HEK293 (cell line): Measurements from ENCODE around the gene RHBDL2.

Experiments used
- GLIS1 ChIP-seq: fragments of 450-650 bp; formaldehyde crosslinking; IDR thresholded peaks from 2 replicates; pipeline ENCODE4 v1.5.1; 2016; ENCODE audit warnings: missing biosample characterization, missing genetic modification characterization
- KLF8 ChIP-seq: fragments of 450-650 bp; formaldehyde crosslinking; IDR thresholded peaks from 2 replicates; pipeline ENCODE4 v1.5.1; 2016; ENCODE audit warnings: missing biosample characterization, missing genetic modification characterization
- SALL2 ChIP-seq: fragments of 450-650 bp; formaldehyde crosslinking; IDR thresholded peaks from 2 replicates; pipeline ENCODE4 v1.5.0; 2017; ENCODE audit warnings: missing biosample characterization, mild to moderate bottlenecking, missing genetic modification characterization, borderline replicate concordance
- ZBTB7A ChIP-seq: fragments of 450-650 bp; formaldehyde crosslinking; IDR thresholded peaks from 2 replicates; pipeline ENCODE4 v1.5.1; 2016; ENCODE audit warnings: low read depth, missing biosample characterization, missing genetic modification characterization
- ZNF132 ChIP-seq: fragments of 450-650 bp; formaldehyde crosslinking; IDR thresholded peaks from 2 replicates; pipeline ENCODE4 v1.5.1; 2017; ENCODE audit warnings: missing biosample characterization, missing genetic modification characterization, borderline replicate concordance
- ZNF133 ChIP-seq: fragments of 450-650 bp; formaldehyde crosslinking; IDR thresholded peaks from 2 replicates; pipeline ENCODE4 v1.5.1; 2016; ENCODE audit warnings: missing biosample characterization, missing genetic modification characterization
- ZNF140 ChIP-seq: fragments of 450-650 bp; formaldehyde crosslinking; IDR thresholded peaks from 2 replicates; pipeline ENCODE4 v1.5.1; 2016; ENCODE audit warnings: missing biosample characterization, missing genetic modification characterization
- ZNF2 ChIP-seq: fragments of 450-650 bp; formaldehyde crosslinking; IDR thresholded peaks from 2 replicates; pipeline ENCODE4 v1.5.1; 2016; ENCODE audit warnings: missing biosample characterization, missing genetic modification characterization
- ZNF23 ChIP-seq: fragments of 450-650 bp; formaldehyde crosslinking; IDR thresholded peaks from 2 replicates; pipeline ENCODE4 v1.5.1; 2016; ENCODE audit warnings: missing biosample characterization, missing genetic modification characterization, borderline replicate concordance
- ZNF335 ChIP-seq: fragments of 450-650 bp; formaldehyde crosslinking; conservative IDR thresholded peaks from 2 replicates; pipeline ENCODE4 v1.5.1; 2016; ENCODE audit warnings: missing biosample characterization, missing genetic modification characterization
- ZNF530 ChIP-seq: fragments of 450-650 bp; formaldehyde crosslinking; IDR thresholded peaks from 2 replicates; pipeline ENCODE4 v1.5.1; 2016; ENCODE audit warnings: low read depth, missing biosample characterization, missing genetic modification characterization
- ZNF558 ChIP-seq: fragments of 450-650 bp; formaldehyde crosslinking; IDR thresholded peaks from 2 replicates; pipeline ENCODE4 v1.5.1; 2016; ENCODE audit warnings: missing biosample characterization, missing genetic modification characterization
- ZNF658 ChIP-seq: fragments of 450-650 bp; formaldehyde crosslinking; IDR thresholded peaks from 2 replicates; pipeline ENCODE4; 2016; ENCODE audit warnings: missing biosample characterization, missing genetic modification characterization
- ZNF660 ChIP-seq: fragments of 450-650 bp; IDR thresholded peaks from 2 replicates; pipeline ENCODE4 v1.5.1; 2018; ENCODE audit warnings: missing biosample characterization, mild to moderate bottlenecking, missing genetic modification characterization
- ZNF670 ChIP-seq: fragments of 450-650 bp; formaldehyde crosslinking; IDR thresholded peaks from 2 replicates; pipeline ENCODE4 v1.5.1; 2016; ENCODE audit warnings: missing biosample characterization, missing genetic modification characterization, low read depth
- ZNF791 ChIP-seq: fragments of 450-650 bp; formaldehyde crosslinking; IDR thresholded peaks from 2 replicates; pipeline ENCODE4 v1.5.1; 2016; ENCODE audit warnings: missing biosample characterization, missing genetic modification characterization
- ZNF843 ChIP-seq: fragments of 450-650 bp; formaldehyde crosslinking; IDR thresholded peaks from 2 replicates; pipeline ENCODE4 v1.5.1; 2016; ENCODE audit warnings: missing biosample characterization, missing genetic modification characterization
- TF ChIP-seq, protein P1 (sequence below): fragments of 450-650 bp; formaldehyde crosslinking; IDR thresholded peaks from 2 replicates; pipeline ENCODE4 v1.5.1; 2016; ENCODE audit warnings: missing biosample characterization, missing genetic modification characterization, borderline replicate concordance
- TF ChIP-seq, protein P2 (sequence below): fragments of 450-650 bp; formaldehyde crosslinking; IDR thresholded peaks from 2 replicates; pipeline ENCODE4 v1.5.1; 2016; ENCODE audit warnings: missing biosample characterization, missing genetic modification characterization
- TF ChIP-seq, protein P3 (sequence below): fragments of 450-650 bp; IDR thresholded peaks from 2 replicates; pipeline ENCODE4 v1.5.1; 2018; ENCODE audit warnings: missing biosample characterization, missing genetic modification characterization
- TF ChIP-seq, protein P4 (sequence below): fragments of 450-650 bp; formaldehyde crosslinking; IDR thresholded peaks from 2 replicates; pipeline ENCODE4 v1.5.1; 2016; ENCODE audit warnings: missing biosample characterization, missing genetic modification characterization
- TF ChIP-seq, protein P5 (sequence below): fragments of 450-650 bp; formaldehyde crosslinking; IDR thresholded peaks from 2 replicates; pipeline ENCODE4 v1.5.0; 2017; ENCODE audit warnings: missing biosample characterization, missing genetic modification characterization, borderline replicate concordance
- TF ChIP-seq, protein P6 (sequence below): fragments of 450-650 bp; formaldehyde crosslinking; IDR thresholded peaks from 2 replicates; pipeline ENCODE4 v1.5.1; 2016; ENCODE audit warnings: missing biosample characterization, missing genetic modification characterization

Gene RHBDL2

DNA sequence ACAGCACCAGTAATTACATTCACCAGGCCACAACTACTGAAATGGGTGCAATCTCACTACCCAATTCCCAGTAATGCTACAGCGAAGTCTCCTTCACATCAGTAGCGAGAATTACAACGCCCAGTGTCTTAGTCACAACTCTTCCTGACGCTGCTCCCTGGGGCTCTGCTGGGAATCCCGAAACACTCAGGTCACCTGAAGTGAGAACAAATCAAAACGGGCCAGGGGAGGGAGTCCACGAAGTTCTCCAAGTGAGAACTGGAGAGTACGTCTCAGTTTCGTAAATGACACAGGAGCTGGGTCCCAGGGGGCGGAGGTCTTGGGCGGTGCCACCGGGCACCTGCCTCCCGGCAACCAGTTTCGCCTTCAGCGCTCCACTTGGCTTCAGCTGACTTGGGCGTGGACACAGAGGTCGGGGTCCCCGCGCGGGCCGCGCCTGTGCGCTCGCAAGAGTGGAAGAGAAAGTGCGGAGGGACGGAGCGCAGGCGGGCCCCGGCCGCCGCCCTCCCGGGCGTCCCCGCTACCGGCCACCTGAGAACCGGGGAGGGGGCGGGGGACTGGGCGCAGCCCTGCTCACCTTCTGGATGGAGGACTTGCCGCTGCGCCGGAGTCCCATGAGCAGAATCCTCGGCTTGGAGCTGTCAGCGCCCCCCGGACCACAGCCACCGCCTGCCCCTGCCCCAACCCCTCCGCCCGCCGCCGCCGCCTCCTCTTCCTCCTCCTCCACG lies 82.6 kb downstream of the RHBDL2 start (continued):
- TF ChIP-seq ZNF140 (tag by site-specific recombination) (no peak), ZNF670 (tag by site-specific recombination) (no peak), ZNF23 (tag by site-specific recombination) (no peak), ZNF133 (tag by site-specific recombination) (no peak), ZNF660 (tag by site-specific recombination) (peak; percentile 46; the same call in 1 of the 2 replicates), KLF8 (tag by site-specific recombination) (peak; percentile 61; the same call in 1 of the 2 replicates), ZNF558 (no peak), ZNF658 (no peak), ZNF530 (tag by site-specific recombination) (no peak), ZNF791 (tag by site-specific recombination) (no peak), ZNF132 (no peak), ZNF335 (tag by site-specific recombination) (peak; percentile 84), ZNF843 (no peak), SALL2 (tag by site-specific recombination) (no peak), ZNF2 (tag by site-specific recombination) (no peak), ZBTB7A (tag by site-specific recombination) (0 out of 2 replicates have a peak, but pooled peaks have one; percentile 56), GLIS1 (tag by site-specific recombination) (peak; percentile 70)
- TF ChIP-seq, protein P1, sequence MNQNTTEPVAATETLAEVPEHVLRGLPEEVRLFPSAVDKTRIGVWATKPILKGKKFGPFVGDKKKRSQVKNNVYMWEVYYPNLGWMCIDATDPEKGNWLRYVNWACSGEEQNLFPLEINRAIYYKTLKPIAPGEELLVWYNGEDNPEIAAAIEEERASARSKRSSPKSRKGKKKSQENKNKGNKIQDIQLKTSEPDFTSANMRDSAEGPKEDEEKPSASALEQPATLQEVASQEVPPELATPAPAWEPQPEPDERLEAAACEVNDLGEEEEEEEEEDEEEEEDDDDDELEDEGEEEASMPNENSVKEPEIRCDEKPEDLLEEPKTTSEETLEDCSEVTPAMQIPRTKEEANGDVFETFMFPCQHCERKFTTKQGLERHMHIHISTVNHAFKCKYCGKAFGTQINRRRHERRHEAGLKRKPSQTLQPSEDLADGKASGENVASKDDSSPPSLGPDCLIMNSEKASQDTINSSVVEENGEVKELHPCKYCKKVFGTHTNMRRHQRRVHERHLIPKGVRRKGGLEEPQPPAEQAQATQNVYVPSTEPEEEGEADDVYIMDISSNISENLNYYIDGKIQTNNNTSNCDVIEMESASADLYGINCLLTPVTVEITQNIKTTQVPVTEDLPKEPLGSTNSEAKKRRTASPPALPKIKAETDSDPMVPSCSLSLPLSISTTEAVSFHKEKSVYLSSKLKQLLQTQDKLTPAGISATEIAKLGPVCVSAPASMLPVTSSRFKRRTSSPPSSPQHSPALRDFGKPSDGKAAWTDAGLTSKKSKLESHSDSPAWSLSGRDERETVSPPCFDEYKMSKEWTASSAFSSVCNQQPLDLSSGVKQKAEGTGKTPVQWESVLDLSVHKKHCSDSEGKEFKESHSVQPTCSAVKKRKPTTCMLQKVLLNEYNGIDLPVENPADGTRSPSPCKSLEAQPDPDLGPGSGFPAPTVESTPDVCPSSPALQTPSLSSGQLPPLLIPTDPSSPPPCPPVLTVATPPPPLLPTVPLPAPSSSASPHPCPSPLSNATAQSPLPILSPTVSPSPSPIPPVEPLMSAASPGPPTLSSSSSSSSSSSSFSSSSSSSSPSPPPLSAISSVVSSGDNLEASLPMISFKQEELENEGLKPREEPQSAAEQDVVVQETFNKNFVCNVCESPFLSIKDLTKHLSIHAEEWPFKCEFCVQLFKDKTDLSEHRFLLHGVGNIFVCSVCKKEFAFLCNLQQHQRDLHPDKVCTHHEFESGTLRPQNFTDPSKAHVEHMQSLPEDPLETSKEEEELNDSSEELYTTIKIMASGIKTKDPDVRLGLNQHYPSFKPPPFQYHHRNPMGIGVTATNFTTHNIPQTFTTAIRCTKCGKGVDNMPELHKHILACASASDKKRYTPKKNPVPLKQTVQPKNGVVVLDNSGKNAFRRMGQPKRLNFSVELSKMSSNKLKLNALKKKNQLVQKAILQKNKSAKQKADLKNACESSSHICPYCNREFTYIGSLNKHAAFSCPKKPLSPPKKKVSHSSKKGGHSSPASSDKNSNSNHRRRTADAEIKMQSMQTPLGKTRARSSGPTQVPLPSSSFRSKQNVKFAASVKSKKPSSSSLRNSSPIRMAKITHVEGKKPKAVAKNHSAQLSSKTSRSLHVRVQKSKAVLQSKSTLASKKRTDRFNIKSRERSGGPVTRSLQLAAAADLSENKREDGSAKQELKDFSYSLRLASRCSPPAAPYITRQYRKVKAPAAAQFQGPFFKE (tag by site-specific recombination) = no peak
- TF ChIP-seq, protein P2, sequence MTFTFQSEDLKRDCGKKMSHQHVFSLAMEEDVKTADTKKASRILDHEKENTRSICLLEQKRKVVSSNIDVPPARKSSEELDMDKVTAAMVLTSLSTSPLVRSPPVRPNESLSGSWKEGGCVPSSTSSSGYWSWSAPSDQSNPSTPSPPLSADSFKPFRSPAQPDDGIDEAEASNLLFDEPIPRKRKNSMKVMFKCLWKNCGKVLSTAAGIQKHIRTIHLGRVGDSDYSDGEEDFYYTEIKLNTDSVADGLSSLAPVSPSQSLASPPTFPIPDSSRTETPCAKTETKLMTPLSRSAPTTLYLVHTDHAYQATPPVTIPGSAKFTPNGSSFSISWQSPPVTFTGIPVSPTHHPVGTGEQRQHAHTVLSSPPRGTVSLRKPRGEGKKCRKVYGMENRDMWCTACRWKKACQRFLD = no peak
- TF ChIP-seq, protein P3, sequence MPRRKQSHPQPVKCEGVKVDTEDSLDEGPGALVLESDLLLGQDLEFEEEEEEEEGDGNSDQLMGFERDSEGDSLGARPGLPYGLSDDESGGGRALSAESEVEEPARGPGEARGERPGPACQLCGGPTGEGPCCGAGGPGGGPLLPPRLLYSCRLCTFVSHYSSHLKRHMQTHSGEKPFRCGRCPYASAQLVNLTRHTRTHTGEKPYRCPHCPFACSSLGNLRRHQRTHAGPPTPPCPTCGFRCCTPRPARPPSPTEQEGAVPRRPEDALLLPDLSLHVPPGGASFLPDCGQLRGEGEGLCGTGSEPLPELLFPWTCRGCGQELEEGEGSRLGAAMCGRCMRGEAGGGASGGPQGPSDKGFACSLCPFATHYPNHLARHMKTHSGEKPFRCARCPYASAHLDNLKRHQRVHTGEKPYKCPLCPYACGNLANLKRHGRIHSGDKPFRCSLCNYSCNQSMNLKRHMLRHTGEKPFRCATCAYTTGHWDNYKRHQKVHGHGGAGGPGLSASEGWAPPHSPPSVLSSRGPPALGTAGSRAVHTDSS = no peak
- TF ChIP-seq, protein P4, sequence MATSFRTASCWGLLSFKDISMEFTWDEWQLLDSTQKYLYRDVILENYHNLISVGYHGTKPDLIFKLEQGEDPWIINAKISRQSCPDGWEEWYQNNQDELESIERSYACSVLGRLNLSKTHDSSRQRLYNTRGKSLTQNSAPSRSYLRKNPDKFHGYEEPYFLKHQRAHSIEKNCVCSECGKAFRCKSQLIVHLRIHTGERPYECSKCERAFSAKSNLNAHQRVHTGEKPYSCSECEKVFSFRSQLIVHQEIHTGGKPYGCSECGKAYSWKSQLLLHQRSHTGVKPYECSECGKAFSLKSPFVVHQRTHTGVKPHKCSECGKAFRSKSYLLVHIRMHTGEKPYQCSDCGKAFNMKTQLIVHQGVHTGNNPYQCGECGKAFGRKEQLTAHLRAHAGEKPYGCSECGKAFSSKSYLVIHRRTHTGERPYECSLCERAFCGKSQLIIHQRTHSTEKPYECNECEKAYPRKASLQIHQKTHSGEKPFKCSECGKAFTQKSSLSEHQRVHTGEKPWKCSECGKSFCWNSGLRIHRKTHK (tag by site-specific recombination) = no peak
- TF ChIP-seq, protein P5, sequence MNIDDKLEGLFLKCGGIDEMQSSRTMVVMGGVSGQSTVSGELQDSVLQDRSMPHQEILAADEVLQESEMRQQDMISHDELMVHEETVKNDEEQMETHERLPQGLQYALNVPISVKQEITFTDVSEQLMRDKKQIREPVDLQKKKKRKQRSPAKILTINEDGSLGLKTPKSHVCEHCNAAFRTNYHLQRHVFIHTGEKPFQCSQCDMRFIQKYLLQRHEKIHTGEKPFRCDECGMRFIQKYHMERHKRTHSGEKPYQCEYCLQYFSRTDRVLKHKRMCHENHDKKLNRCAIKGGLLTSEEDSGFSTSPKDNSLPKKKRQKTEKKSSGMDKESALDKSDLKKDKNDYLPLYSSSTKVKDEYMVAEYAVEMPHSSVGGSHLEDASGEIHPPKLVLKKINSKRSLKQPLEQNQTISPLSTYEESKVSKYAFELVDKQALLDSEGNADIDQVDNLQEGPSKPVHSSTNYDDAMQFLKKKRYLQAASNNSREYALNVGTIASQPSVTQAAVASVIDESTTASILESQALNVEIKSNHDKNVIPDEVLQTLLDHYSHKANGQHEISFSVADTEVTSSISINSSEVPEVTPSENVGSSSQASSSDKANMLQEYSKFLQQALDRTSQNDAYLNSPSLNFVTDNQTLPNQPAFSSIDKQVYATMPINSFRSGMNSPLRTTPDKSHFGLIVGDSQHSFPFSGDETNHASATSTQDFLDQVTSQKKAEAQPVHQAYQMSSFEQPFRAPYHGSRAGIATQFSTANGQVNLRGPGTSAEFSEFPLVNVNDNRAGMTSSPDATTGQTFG (tag by site-specific recombination) = no peak
- TF ChIP-seq, protein P6, sequence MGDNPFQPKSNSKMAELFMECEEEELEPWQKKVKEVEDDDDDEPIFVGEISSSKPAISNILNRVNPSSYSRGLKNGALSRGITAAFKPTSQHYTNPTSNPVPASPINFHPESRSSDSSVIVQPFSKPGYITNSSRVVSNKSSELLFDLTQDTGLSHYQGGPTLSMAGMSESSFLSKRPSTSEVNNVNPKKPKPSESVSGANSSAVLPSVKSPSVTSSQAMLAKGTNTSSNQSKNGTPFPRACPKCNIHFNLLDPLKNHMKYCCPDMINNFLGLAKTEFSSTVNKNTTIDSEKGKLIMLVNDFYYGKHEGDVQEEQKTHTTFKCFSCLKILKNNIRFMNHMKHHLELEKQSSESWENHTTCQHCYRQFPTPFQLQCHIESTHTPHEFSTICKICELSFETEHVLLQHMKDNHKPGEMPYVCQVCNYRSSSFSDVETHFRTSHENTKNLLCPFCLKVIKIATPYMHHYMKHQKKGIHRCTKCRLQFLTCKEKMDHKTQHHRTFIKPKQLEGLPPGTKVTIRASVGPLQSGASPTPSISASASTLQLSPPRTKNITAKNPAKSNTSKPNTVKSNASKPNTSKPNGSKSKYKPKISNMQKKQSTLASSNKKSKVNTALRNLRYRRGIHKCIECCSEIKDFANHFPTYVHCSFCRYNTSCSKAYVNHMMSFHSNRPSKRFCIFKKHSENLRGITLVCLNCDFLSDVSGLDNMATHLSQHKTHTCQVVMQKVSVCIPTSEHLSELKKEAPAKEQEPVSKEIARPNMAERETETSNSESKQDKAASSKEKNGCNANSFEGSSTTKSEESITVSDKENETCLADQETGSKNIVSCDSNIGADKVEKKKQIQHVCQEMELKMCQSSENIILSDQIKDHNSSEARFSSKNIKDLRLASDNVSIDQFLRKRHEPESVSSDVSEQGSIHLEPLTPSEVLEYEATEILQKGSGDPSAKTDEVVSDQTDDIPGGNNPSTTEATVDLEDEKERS = no peak
